ENCODE results near the gene FTO. TPM values are rescaled to one million over a fixed set of nuclear protein-coding genes. Genes with fewer than 3 reads are reported as not detected.
A peak's percentile ranks its signal among the peaks of the same experiment; 100 is the strongest.

FTO gene
- total RNA-seq, 1 experiment from 2014 or later = 78.3 TPM

GRCh38 chr16:53780051-53780450 is 76.1 kb downstream of the FTO start:
- intact Hi-C loops (cut with micrococcal nuclease; ENCODE audit: unreplicated experiment) = loop anchor here (1.0 kb wide), 1 partner anchor 12 kb away; no protein-coding TSS in a partner anchor
- ChIA-PET POLR2A (no interaction called here), CTCF (no interaction called here)
- Mint-ChIP-seq H3K27me3 (ENCODE audit: insufficient read depth, unreplicated experiment) (no peaks in the 10 kb centered on the region), H3K27ac (ENCODE audit: unreplicated experiment) (peak overlapping the region; percentile 78), H3K9me3 (ENCODE audit: unreplicated experiment) (no peaks in the 10 kb centered on the region), H3K4me1 (ENCODE audit: low read depth, unreplicated experiment) (peaks cover 51% of the 10 kb centered on the region), H3K36me3 (ENCODE audit: insufficient read depth, unreplicated experiment) (peaks cover 9% of the 10 kb centered on the region), H3K4me3 (ENCODE audit: unreplicated experiment) (peak overlapping the region; percentile 13)
- Histone ChIP-seq H3K36me3 (ENCODE audit: control insufficient read depth, insufficient read depth, low read length) (no peaks in the 10 kb centered on the region), H3K27me3 (replicated peaks; ENCODE audit: control insufficient read depth, insufficient read depth, low read length) (no peaks in the 10 kb centered on the region), H3K4me1 (peaks cover 51% of the 10 kb centered on the region), H3K9me3 (no peaks in the 10 kb centered on the region), H3K4me3 (ENCODE audit: low read depth, low read length) (no peak overlapping the region)
- TF ChIP-seq, protein P1, sequence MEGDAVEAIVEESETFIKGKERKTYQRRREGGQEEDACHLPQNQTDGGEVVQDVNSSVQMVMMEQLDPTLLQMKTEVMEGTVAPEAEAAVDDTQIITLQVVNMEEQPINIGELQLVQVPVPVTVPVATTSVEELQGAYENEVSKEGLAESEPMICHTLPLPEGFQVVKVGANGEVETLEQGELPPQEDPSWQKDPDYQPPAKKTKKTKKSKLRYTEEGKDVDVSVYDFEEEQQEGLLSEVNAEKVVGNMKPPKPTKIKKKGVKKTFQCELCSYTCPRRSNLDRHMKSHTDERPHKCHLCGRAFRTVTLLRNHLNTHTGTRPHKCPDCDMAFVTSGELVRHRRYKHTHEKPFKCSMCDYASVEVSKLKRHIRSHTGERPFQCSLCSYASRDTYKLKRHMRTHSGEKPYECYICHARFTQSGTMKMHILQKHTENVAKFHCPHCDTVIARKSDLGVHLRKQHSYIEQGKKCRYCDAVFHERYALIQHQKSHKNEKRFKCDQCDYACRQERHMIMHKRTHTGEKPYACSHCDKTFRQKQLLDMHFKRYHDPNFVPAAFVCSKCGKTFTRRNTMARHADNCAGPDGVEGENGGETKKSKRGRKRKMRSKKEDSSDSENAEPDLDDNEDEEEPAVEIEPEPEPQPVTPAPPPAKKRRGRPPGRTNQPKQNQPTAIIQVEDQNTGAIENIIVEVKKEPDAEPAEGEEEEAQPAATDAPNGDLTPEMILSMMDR (IDR thresholded peaks at IDR 0.05; ENCODE audit: insufficient read depth in 1 of 2, low read depth in 1 of 2, low read length in 1 of 2, severe bottlenecking in 1 of 2, unreplicated experiment in 1 of 2) = no peak
- DNase-seq = peak; percentile 62
- BruUV-seq (replicated peaks) = no TSS peak

GRCh38 chr16:53781023-53781605 is 77.2 kb downstream of the FTO start:
- Histone ChIP-seq H3K4me3 (ENCODE audit: low read depth, low read length) (no peak overlapping the region), H3K9me3 (no peaks in the 10 kb centered on the region), H3K4me1 (peaks cover 41% of the 10 kb centered on the region), H3K27me3 (replicated peaks; ENCODE audit: control insufficient read depth, insufficient read depth, low read length) (no peaks in the 10 kb centered on the region), H3K36me3 (ENCODE audit: control insufficient read depth, insufficient read depth, low read length) (no peaks in the 10 kb centered on the region)
- H3K27ac Mint-ChIP-seq (ENCODE audit: unreplicated experiment) = no peak overlapping the region
- POLR2A ChIA-PET = no interaction called here
- H3K9me3 Mint-ChIP-seq (ENCODE audit: unreplicated experiment) = no peaks in the 10 kb centered on the region
- H3K4me1 Mint-ChIP-seq (ENCODE audit: low read depth, unreplicated experiment) = peaks cover 50% of the 10 kb centered on the region
- H3K36me3 Mint-ChIP-seq (ENCODE audit: insufficient read depth, unreplicated experiment) = peaks cover 4% of the 10 kb centered on the region
- H3K4me3 Mint-ChIP-seq (ENCODE audit: unreplicated experiment) = no peak overlapping the region
- TF ChIP-seq, protein P1 (IDR thresholded peaks at IDR 0.05; ENCODE audit: insufficient read depth in 1 of 2, low read depth in 1 of 2, low read length in 1 of 2, severe bottlenecking in 1 of 2, unreplicated experiment in 1 of 2) = no peak
- no peaks in the 10 kb centered on the region for H3K27me3 Mint-ChIP-seq (ENCODE audit: insufficient read depth, unreplicated experiment)
- no TSS peak for BruUV-seq (replicated peaks)
- intact Hi-C loops (cut with micrococcal nuclease; ENCODE audit: unreplicated experiment) = no loop called here
- CTCF ChIA-PET = no interaction called here
- no peak for DNase-seq

DNA sequence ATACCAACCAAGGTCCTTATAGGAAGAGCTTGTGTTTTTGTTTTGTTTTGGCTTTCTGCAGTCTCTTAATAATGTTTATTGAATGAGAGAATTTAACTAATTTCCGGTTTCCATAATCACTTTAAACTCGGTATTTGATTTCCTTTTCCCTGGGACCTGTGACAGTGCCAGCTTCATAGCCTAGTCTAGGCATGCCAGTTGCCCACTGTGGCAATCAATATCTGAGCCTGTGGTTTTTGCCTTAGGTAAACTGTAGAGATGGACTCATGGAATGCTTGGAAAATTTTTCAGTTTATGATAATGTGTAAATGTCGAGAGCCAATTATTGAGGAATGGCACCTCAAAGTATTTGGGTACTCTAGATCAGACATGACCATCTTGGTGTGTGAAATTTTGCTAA is 78.2 kb downstream of the FTO start:
- Histone ChIP-seq H3K4me1 (peaks cover 30% of the 10 kb centered on the region), H3K27me3 (replicated peaks; ENCODE audit: control insufficient read depth, insufficient read depth, low read length) (no peaks in the 10 kb centered on the region), H3K4me3 (ENCODE audit: low read depth, low read length) (no peak overlapping the region), H3K9me3 (no peaks in the 10 kb centered on the region), H3K36me3 (ENCODE audit: control insufficient read depth, insufficient read depth, low read length) (no peaks in the 10 kb centered on the region)
- peaks cover 48% of the 10 kb centered on the region for H3K4me1 Mint-ChIP-seq (ENCODE audit: low read depth, unreplicated experiment)
- H3K36me3 Mint-ChIP-seq (ENCODE audit: insufficient read depth, unreplicated experiment) = peaks cover 4% of the 10 kb centered on the region
- no TSS peak for BruUV-seq (replicated peaks)
- no peak overlapping the region for H3K27ac Mint-ChIP-seq (ENCODE audit: unreplicated experiment)
- H3K9me3 Mint-ChIP-seq (ENCODE audit: unreplicated experiment) = no peaks in the 10 kb centered on the region
- DNase-seq = no peak
- TF ChIP-seq, protein P1 (IDR thresholded peaks at IDR 0.05; ENCODE audit: insufficient read depth in 1 of 2, low read depth in 1 of 2, low read length in 1 of 2, severe bottlenecking in 1 of 2, unreplicated experiment in 1 of 2) = no peak
- intact Hi-C loops (cut with micrococcal nuclease; ENCODE audit: unreplicated experiment) = no loop called here
- H3K4me3 Mint-ChIP-seq (ENCODE audit: unreplicated experiment) = no peak overlapping the region
- CTCF ChIA-PET = no interaction called here
- H3K27me3 Mint-ChIP-seq (ENCODE audit: insufficient read depth, unreplicated experiment) = no peaks in the 10 kb centered on the region
- POLR2A ChIA-PET = no interaction called here
